AG09309 (cell line): ENCODE results near the gene FUZ.
A peak's percentile ranks its signal among the peaks of the same experiment; 100 is the strongest.

Source experiments
- DNase-seq: peaks from one replicate; pipeline ENCODE4 v3.0.0-alpha.2; 2010; ENCODE audit warnings: low read depth
- H3K4me3 ChIP-seq: 2 replicates; pipeline ENCODE4 v1.5.1; 2011; ENCODE audit warnings: mild to moderate bottlenecking, low read depth, low read length, moderate library complexity; ENCODE audit not compliant: control insufficient read depth
- TF ChIP-seq, protein P1 (sequence below): IDR thresholded peaks from 2 replicates; pipeline ENCODE4 v1.5.1; 2011; ENCODE audit warnings: mild to moderate bottlenecking, low read depth, low read length, inconsistent platforms; ENCODE audit not compliant: insufficient read depth, control insufficient read depth; ENCODE audit errors: missing control alignments

Gene FUZ

GRCh38 chr19:49761625-49762311, 51.3 kb downstream of the FUZ start:
- DNase-seq = no peak
- no peak overlapping the region for H3K4me3 ChIP-seq
- TF ChIP-seq, protein P1, sequence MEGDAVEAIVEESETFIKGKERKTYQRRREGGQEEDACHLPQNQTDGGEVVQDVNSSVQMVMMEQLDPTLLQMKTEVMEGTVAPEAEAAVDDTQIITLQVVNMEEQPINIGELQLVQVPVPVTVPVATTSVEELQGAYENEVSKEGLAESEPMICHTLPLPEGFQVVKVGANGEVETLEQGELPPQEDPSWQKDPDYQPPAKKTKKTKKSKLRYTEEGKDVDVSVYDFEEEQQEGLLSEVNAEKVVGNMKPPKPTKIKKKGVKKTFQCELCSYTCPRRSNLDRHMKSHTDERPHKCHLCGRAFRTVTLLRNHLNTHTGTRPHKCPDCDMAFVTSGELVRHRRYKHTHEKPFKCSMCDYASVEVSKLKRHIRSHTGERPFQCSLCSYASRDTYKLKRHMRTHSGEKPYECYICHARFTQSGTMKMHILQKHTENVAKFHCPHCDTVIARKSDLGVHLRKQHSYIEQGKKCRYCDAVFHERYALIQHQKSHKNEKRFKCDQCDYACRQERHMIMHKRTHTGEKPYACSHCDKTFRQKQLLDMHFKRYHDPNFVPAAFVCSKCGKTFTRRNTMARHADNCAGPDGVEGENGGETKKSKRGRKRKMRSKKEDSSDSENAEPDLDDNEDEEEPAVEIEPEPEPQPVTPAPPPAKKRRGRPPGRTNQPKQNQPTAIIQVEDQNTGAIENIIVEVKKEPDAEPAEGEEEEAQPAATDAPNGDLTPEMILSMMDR = peak; percentile 22

DNA sequence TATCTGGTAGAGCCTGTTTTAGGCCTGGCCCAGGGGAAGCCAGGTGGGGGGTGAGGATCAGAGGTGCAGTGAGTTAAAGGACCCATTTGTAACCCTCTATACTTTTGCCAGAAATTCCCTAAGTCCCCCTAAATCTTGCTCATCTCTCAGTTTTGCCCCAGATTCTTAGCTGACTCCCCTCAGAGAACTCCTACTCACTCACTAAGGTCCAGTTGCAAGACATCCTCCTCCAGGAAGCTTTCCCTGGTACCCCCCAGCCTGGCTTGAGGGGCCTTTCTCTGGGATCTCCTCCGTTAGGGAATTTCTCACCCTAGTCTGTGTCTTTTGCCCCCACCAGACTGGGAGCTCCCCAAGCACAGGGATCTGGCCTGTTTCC, 51.9 kb downstream of the FUZ start:
- no peak for DNase-seq
- no peak overlapping the region for H3K4me3 ChIP-seq
- TF ChIP-seq, protein P1 = no peak

- TF ChIP-seq, protein P1 = no peak
- no peak overlapping the region for H3K4me3 ChIP-seq
- DNase-seq = no peak
Measured at GRCh38 chr19:49758292-49758691, 54.8 kb downstream of the FUZ start.
